Measurements from ENCODE around the gene AGT. TPM values are rescaled to one million over a fixed set of nuclear protein-coding genes. Genes with fewer than 3 reads are reported as not detected.

AGT gene
- total RNA-seq, 1 experiment from 2014 or later: not detected

GRCh38 chr1:230691615-230692014, 22.3 kb downstream of the AGT start:
- H3F3A ChIP-seq (ENCODE audit: insufficient read depth, low read depth): no peaks in the 10 kb centered on the region
- H3K27ac ChIP-seq: no peak overlapping the region
- no peak overlapping the region for H3K4me2 ChIP-seq
- peaks cover 33% of the 10 kb centered on the region for H3K36me3 ChIP-seq (ENCODE audit: low read depth)
- CTCF ChIA-PET: no interaction called here
- no peak overlapping the region for H3K4me3 ChIP-seq
- no peaks in the 10 kb centered on the region for H3K27me3 ChIP-seq (ENCODE audit: insufficient read depth, low read depth)
- intact Hi-C loops (cut with micrococcal nuclease; ENCODE audit: unreplicated experiment): no loop called here
- H4K20me1 ChIP-seq (ENCODE audit: insufficient read depth): no peaks in the 10 kb centered on the region; the same call in 1 of the 2 replicates
- TF ChIP-seq CTCF (conservative IDR thresholded peaks at IDR 0.05): no peak
- no peak for TF ChIP-seq EZH2 (IDR thresholded peaks at IDR 0.05; ENCODE audit: low read depth)
- POLR2A ChIA-PET (ENCODE audit: unreplicated experiment): no interaction called here
- no peak overlapping the region for H2AFZ ChIP-seq
- no peaks in the 10 kb centered on the region for H3K4me1 ChIP-seq (replicated peaks; ENCODE audit: insufficient read depth)
- no TSS peak for BruUV-seq (replicated peaks)
- no peaks in the 10 kb centered on the region for H3K9me3 ChIP-seq (ENCODE audit: insufficient read depth, low read depth)
- no peaks in the 10 kb centered on the region for H3K79me2 ChIP-seq (ENCODE audit: low read depth)
- H3K9me2 ChIP-seq (ENCODE audit: insufficient read depth): no peaks in the 10 kb centered on the region
- DNase-seq: no peak

- Histone ChIP-seq H3K9me2 (ENCODE audit: insufficient read depth) (no peaks in the 10 kb centered on the region), H4K20me1 (ENCODE audit: insufficient read depth) (no peaks in the 10 kb centered on the region; the same call in 1 of the 2 replicates), H3K4me3 (no peak overlapping the region), H3K27me3 (ENCODE audit: insufficient read depth, low read depth) (no peaks in the 10 kb centered on the region), H3K36me3 (ENCODE audit: low read depth) (peaks cover 47% of the 10 kb centered on the region), H3K9me3 (ENCODE audit: insufficient read depth, low read depth) (no peaks in the 10 kb centered on the region), H3F3A (ENCODE audit: insufficient read depth, low read depth) (peaks cover 5% of the 10 kb centered on the region), H3K79me2 (ENCODE audit: low read depth) (no peaks in the 10 kb centered on the region), H3K4me1 (replicated peaks; ENCODE audit: insufficient read depth) (no peaks in the 10 kb centered on the region), H3K27ac (no peak overlapping the region), H3K4me2 (no peak overlapping the region), H2AFZ (no peak overlapping the region)
- TF ChIP-seq CTCF (conservative IDR thresholded peaks at IDR 0.05) (no peak), EZH2 (IDR thresholded peaks at IDR 0.05; ENCODE audit: low read depth) (no peak)
- ChIA-PET POLR2A (ENCODE audit: unreplicated experiment) (no interaction called here), CTCF (no interaction called here)
- intact Hi-C loops (cut with micrococcal nuclease; ENCODE audit: unreplicated experiment): no loop called here
- no peak for DNase-seq
- BruUV-seq (replicated peaks): no TSS peak
These were observed 23.8 kb downstream of the AGT start for GRCh38 chr1:230690101-230690500.

GRCh38 chr1:230686747-230687146, 27.2 kb downstream of the AGT start:
- Histone ChIP-seq H3K4me3 (no peak overlapping the region), H3K27me3 (ENCODE audit: insufficient read depth, low read depth) (no peaks in the 10 kb centered on the region), H3K79me2 (ENCODE audit: low read depth) (no peaks in the 10 kb centered on the region), H3K9me3 (ENCODE audit: insufficient read depth, low read depth) (no peaks in the 10 kb centered on the region), H3K4me1 (replicated peaks; ENCODE audit: insufficient read depth) (peaks cover 33% of the 10 kb centered on the region), H3K27ac (no peak overlapping the region), H3F3A (ENCODE audit: insufficient read depth, low read depth) (peaks cover 31% of the 10 kb centered on the region), H3K4me2 (no peak overlapping the region), H4K20me1 (ENCODE audit: insufficient read depth) (peaks cover 4% of the 10 kb centered on the region), H2AFZ (no peak overlapping the region), H3K9me2 (ENCODE audit: insufficient read depth) (no peaks in the 10 kb centered on the region), H3K36me3 (ENCODE audit: low read depth) (peaks cover 56% of the 10 kb centered on the region)
- ChIA-PET CTCF (no interaction called here), POLR2A (ENCODE audit: unreplicated experiment) (no interaction called here)
- intact Hi-C loops (cut with micrococcal nuclease; ENCODE audit: unreplicated experiment): no loop called here
- no TSS peak for BruUV-seq (replicated peaks)
- no peak for DNase-seq
- TF ChIP-seq CTCF (conservative IDR thresholded peaks at IDR 0.05): no peak
- TF ChIP-seq EZH2 (IDR thresholded peaks at IDR 0.05; ENCODE audit: low read depth): no peak

Measured in PC-9 (cell line).